ENCODE results near the gene FAM151B. TPM values are rescaled to one million over a fixed set of nuclear protein-coding genes. Genes with fewer than 3 reads are reported as not detected.
A peak's percentile ranks its signal among the peaks of the same experiment; 100 is the strongest.

FAM151B gene, protein sequence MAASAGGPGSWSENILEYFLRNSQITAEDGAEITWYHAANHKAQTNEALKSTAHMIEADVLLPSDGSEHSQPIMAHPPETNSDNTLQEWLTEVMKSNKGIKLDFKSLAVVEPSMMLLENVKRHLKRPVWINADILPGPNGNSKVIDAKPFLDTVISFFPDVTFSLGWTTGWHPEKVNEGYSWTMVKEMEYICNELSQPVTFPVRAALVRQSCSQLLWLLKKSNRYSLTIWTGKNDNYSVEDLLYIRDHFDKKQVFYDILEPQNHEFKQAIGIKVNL
- total RNA-seq: not detected

DNA sequence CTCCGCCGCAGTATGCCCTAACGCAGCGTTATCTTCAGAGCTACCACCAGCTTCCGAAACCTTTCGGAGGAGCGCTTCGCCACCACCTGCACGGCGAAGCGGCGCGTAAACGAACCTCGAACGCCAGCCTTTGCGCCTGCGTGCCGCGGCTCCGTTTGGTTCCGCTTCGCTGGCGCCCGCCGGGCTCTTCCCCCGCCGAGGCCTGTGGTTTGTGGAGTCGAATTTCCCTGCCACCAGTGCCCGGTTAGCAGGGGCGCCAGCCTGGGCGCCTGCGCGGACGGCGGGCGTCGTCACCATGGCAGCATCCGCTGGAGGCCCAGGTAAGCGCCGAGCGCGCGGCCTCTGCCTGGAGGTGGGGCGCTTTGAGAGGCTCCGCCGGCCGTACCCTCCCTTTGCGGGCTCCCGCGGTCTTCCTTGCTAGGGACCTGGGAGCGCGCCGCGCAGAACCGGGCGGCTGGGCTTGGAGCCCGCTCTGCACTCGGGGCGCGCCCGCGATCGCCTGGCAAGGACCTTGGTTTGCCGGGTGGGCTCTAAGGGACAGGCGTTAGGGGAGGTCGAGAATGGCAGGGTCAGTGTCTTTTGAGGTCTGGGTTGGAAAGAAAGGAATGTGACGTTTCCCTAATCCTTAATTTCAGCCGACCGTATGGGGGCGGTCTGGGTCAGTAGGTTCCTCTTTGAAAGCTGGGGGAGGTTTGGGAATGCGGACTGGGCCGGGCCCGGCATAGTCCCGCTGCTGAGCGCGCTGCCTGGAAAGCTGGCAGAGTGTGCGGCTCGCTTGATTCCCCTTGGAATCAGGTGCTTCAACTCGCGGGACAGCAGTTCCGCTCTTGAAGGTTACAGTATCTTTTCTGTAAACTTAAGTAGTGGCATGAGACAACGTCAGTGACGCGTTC lies at the start of gene FAM151B:
Gene FAM151B, plus strand, starts transcription at position 272 of the 893 bp plus-strand sequence. Its CDS starts 24 bp downstream, at position 296.
- TF ChIP-seq, protein P1, sequence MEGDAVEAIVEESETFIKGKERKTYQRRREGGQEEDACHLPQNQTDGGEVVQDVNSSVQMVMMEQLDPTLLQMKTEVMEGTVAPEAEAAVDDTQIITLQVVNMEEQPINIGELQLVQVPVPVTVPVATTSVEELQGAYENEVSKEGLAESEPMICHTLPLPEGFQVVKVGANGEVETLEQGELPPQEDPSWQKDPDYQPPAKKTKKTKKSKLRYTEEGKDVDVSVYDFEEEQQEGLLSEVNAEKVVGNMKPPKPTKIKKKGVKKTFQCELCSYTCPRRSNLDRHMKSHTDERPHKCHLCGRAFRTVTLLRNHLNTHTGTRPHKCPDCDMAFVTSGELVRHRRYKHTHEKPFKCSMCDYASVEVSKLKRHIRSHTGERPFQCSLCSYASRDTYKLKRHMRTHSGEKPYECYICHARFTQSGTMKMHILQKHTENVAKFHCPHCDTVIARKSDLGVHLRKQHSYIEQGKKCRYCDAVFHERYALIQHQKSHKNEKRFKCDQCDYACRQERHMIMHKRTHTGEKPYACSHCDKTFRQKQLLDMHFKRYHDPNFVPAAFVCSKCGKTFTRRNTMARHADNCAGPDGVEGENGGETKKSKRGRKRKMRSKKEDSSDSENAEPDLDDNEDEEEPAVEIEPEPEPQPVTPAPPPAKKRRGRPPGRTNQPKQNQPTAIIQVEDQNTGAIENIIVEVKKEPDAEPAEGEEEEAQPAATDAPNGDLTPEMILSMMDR (IDR thresholded peaks at IDR 0.05): peak in 1 of 3 experiments; percentile 14
- Histone ChIP-seq H3K27me3 (no peaks in the 10 kb centered on the region), H3K9me3 (peaks cover under 1 to 9% of the 10 kb centered on the region in 2 donors), H3K27ac (peak within 1 kb of the TSS; percentile 70 to 76), H3K36me3 (peaks cover 0 to 7% of the 10 kb centered on the region in 2 donors), H3K4me3 (peak within 1 kb of the TSS; percentile 67 to 74), H3K4me1 (no peaks in the 10 kb centered on the region)
- peak; percentile 42 to 89 for DNase-seq (ENCODE audit: low spot score in 2 of 2)
- intact Hi-C loops (cut with DNase I): loop anchor here (5.0 kb wide), 3 partner anchors 81 to 184 kb away; partner anchors contain the start of gene ZFYVE16

DNA sequence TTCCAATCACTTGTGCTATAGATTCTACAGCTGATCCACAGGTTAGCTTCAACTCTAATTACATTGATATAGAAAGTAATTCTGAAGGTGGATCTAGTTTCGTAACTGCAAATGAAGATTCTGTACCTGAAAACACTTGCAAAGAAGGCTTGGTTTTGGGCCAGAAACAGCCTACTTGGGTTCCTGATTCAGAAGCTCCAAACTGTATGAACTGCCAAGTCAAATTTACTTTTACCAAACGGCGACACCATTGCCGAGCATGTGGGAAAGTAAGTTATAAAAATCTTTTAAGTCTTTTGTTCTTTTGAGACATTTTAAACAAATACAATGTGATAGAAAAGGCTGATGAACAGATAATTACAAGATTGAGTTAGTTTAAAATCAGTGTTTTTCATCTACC lies 49.2 kb upstream of the FAM151B start:
- no peak overlapping the region for H3K27ac ChIP-seq
- intact Hi-C loops (cut with DNase I): no loop called here
- peaks cover 18 to 39% of the 10 kb centered on the region in 2 donors for H3K36me3 ChIP-seq
- H3K4me1 ChIP-seq: no peaks in the 10 kb centered on the region
- H3K4me3 ChIP-seq: no peak overlapping the region
- DNase-seq (ENCODE audit: low spot score in 2 of 2): no peak
- no peaks in the 10 kb centered on the region for H3K27me3 ChIP-seq
- H3K9me3 ChIP-seq: no peaks in the 10 kb centered on the region
- TF ChIP-seq, protein P1 (IDR thresholded peaks at IDR 0.05): no peak

DNA sequence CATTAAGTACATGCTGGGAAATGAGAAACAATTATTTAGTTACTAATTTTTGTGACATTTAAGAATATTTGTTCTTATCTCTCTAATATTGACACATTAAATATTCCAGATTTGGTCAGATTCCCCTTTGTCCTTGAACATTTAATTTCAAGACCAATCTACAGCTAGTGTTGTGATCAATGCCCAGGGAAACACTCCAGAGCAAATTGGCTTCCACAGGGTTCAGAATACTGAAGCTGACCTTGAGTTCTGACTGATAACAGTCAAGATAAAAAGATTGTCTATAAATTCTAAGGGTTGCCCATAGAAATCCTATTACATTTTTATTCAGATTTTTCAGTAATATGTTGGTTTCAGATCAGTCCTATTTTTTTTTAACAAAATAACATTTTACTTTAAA lies 48.7 kb upstream of the FAM151B start:
- intact Hi-C loops (cut with DNase I): no loop called here
- H3K4me3 ChIP-seq: no peak overlapping the region
- H3K9me3 ChIP-seq: no peaks in the 10 kb centered on the region
- TF ChIP-seq, protein P1 (IDR thresholded peaks at IDR 0.05): no peak
- no peaks in the 10 kb centered on the region for H3K4me1 ChIP-seq
- no peaks in the 10 kb centered on the region for H3K27me3 ChIP-seq
- DNase-seq (ENCODE audit: low spot score in 2 of 2): no peak
- no peak overlapping the region for H3K27ac ChIP-seq
- H3K36me3 ChIP-seq: peaks cover 19 to 39% of the 10 kb centered on the region in 2 donors

DNA sequence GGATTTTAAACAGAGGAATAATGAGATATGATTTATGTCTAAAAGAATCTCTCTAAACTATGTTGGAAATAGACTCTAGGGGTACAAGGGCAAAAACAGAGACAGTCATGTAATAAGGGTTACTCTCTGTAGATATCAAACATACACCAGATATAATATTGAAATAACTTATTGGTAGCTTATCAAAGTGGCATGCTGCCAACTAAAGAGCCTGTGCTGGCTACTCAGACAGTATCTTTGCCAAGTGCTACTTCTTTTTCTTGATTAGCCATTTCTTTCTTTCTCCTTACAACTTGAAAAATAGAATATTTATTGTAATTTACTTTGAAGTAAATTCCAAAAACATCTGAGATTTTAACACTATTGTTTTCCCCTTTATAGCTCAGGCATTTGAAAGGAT lies 45.2 kb upstream of the FAM151B start:
- no peak for DNase-seq (ENCODE audit: low spot score in 2 of 2)
- Histone ChIP-seq H3K27ac (no peak overlapping the region), H3K36me3 (peaks cover 18 to 41% of the 10 kb centered on the region in 2 donors), H3K4me1 (no peaks in the 10 kb centered on the region), H3K4me3 (no peak overlapping the region), H3K27me3 (no peaks in the 10 kb centered on the region), H3K9me3 (no peaks in the 10 kb centered on the region)
- intact Hi-C loops (cut with DNase I): no loop called here
- TF ChIP-seq, protein P1 (IDR thresholded peaks at IDR 0.05): no peak

DNA sequence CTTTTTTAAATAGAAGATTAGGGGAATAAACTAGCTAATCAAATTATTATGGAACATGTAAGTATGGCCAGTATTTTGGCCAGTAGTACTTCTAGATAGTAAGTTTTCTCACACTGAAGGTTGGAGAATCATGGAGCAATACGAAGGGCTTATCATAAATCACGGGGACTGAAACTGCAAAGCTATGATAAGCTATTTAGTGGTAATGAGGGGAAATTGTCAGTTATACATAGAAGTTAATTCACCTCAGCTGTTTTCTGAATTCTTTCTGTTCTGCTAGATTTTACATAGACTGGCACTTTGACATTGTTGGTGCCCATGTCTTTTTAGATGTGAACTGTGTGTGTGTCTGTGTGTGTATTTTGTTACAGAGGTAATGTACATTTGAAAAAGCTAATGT lies 34.5 kb upstream of the FAM151B start:
- H3K27ac ChIP-seq: no peak overlapping the region
- H3K4me1 ChIP-seq: no peaks in the 10 kb centered on the region
- H3K36me3 ChIP-seq: peaks cover 22 to 26% of the 10 kb centered on the region in 2 donors
- H3K9me3 ChIP-seq: no peaks in the 10 kb centered on the region
- H3K27me3 ChIP-seq: no peaks in the 10 kb centered on the region
- H3K4me3 ChIP-seq: no peak overlapping the region
- TF ChIP-seq, protein P1 (IDR thresholded peaks at IDR 0.05): no peak
- no peak for DNase-seq (ENCODE audit: low spot score in 2 of 2)
- intact Hi-C loops (cut with DNase I): no loop called here

Measured in ascending aorta (tissue), 2 donors.